CD8-positive, alpha-beta memory T cell (primary cell): Measurements from ENCODE around the gene RPL41. TPM values are rescaled to one million over a fixed set of nuclear protein-coding genes. Genes with fewer than 3 reads are reported as not detected.

Experiments
- CTCF ChIA-PET: fragments of 350-600 bp; sonication (Branson Sonifier 250); formaldehyde crosslinking; loops from one replicate; lab custom pipeline; 2021; ENCODE audit warnings: antibody characterized with exemption; lab: Charles Lee
- POLR2A ChIA-PET: fragments of 350-600 bp; sonication (Branson Sonifier 250); formaldehyde crosslinking; loops from one replicate; lab custom pipeline; 2021; ENCODE audit warnings: antibody characterized with exemption; lab: Charles Lee
- DNase-seq, 5 donors: peaks; one replicate each; pipeline versions ENCODE4 v3.0.0 to v3.0.0-alpha.2; 2020 to 2022; ENCODE audit warnings: mixed read lengths in 1 of 5
- H3K27ac ChIP-seq: one replicate; pipeline ENCODE4 v1.7.0; 2013; ENCODE audit warnings: low read depth, mild to moderate bottlenecking, low read length, moderate library complexity
- H3K27me3 ChIP-seq: 2 replicates; pipeline ENCODE4 v1.7.0; 2013; ENCODE audit warnings: low read length, mild to moderate bottlenecking; ENCODE audit not compliant: insufficient read depth, poor library complexity, severe bottlenecking
- H3K36me3 ChIP-seq: 2 replicates; pipeline ENCODE4 v1.7.0; 2013; ENCODE audit warnings: mild to moderate bottlenecking, low read length, moderate library complexity; ENCODE audit not compliant: insufficient read depth
- H3K4me1 ChIP-seq: 2 replicates; pipeline ENCODE4 v1.7.0; 2013; ENCODE audit warnings: mild to moderate bottlenecking, low read length, moderate library complexity; ENCODE audit not compliant: insufficient read depth
- H3K4me3 ChIP-seq: 2 replicates; pipeline ENCODE4 v1.7.0; 2013; ENCODE audit warnings: mild to moderate bottlenecking, low read length
- H3K9me3 ChIP-seq: 2 replicates; pipeline ENCODE4 v1.7.0; 2013; ENCODE audit warnings: mild to moderate bottlenecking, low read length
- H3K27ac Mint-ChIP-seq, 8 donors: one replicate each; pipeline ENCODE4 v1.8.0; 2020 to 2021; ENCODE audit warnings: mixed read lengths in 8 of 8, mild to moderate bottlenecking in 6 of 8, inconsistent platforms in 3 of 8, moderate library complexity in 3 of 8
- H3K27me3 Mint-ChIP-seq, 2 donors: one replicate each; pipeline ENCODE4 v1.8.0; 2020 to 2021; ENCODE audit warnings: mixed read lengths in 2 of 2, mild to moderate bottlenecking in 1 of 2, moderate library complexity in 1 of 2
- H3K36me3 Mint-ChIP-seq, 3 donors: one replicate each; pipeline ENCODE4 v1.8.0; 2020 to 2021; ENCODE audit warnings: mixed read lengths in 3 of 3, inconsistent platforms in 1 of 3, mild to moderate bottlenecking in 1 of 3
- H3K4me1 Mint-ChIP-seq, 3 donors: one replicate each; pipeline ENCODE4 v1.8.0; 2020 to 2021; ENCODE audit warnings: mixed read lengths in 3 of 3, inconsistent platforms in 1 of 3, mild to moderate bottlenecking in 1 of 3
- H3K4me3 Mint-ChIP-seq, 7 donors: one replicate each; pipeline ENCODE4 v1.8.0; 2020 to 2021; ENCODE audit warnings: mixed read lengths in 7 of 7, mild to moderate bottlenecking in 6 of 7, moderate library complexity in 4 of 7, inconsistent platforms in 2 of 7
- H3K9me3 Mint-ChIP-seq, 5 donors: one replicate each; pipeline ENCODE4 v1.8.0; 2020 to 2022; ENCODE audit warnings: mixed read lengths in 5 of 5, mild to moderate bottlenecking in 3 of 5, moderate library complexity in 2 of 5, inconsistent platforms in 1 of 5
- polyA plus RNA-seq: library from polyadenylated mRNA; unstranded; fragments of 300-500 nt; fragmentation: Illumina TruSeq; gene quantifications from one replicate; pipeline ENCODE4 v1.2.3, GENCODE V29; 2021
- total RNA-seq, 2 experiments: library from RNA; stranded (reverse); gene quantifications; one replicate each; pipeline ENCODE4 v1.2.3, GENCODE V29; 2021

RPL41 gene
- total and polyA plus RNA-seq, 3 experiments from 2014 or later = 5,711 to 7,268 (median 5,990) TPM

- no peaks in the 10 kb centered on the region for H3K27me3 ChIP-seq
- CTCF ChIA-PET = interaction anchor here (0.8 to 2.2 kb wide), 8 partner anchors 14 to 112 kb away, joined by 3 to 21 read pairs (median 5); partner anchors contain the start of genes ESYT1, SMARCC2 and ZC3H10
- POLR2A ChIA-PET = interaction anchor here (1.1 to 2.8 kb wide), 3 partner anchors 16 to 41 kb away, joined by 3 to 25 read pairs (median 3); partner anchors contain the start of genes ESYT1 and ZC3H10
- Mint-ChIP-seq H3K9me3 (no peaks in the 10 kb centered on the region), H3K4me1 (peaks cover 38 to 48% (median 42%) of the 10 kb centered on the region in 3 donors), H3K36me3 (peaks cover 0 to 59% (median 10%) of the 10 kb centered on the region in 3 donors), H3K27me3 (no peaks in the 10 kb centered on the region), H3K27ac (peak overlapping the region; percentile 87 to 100 (median 96)), H3K4me3 (peak overlapping the region; percentile 92 to 100 (median 95))
- H3K4me3 ChIP-seq = peak overlapping the region; percentile 80
- peak in 1 of 5 donors; percentile 25 for DNase-seq
- no peaks in the 10 kb centered on the region for H3K9me3 ChIP-seq
- H3K27ac ChIP-seq = peak overlapping the region; percentile 94
- H3K36me3 ChIP-seq = peaks cover 39% of the 10 kb centered on the region
- peaks cover 37% of the 10 kb centered on the region for H3K4me1 ChIP-seq
These were observed 42.6 kb downstream of the RPL41 start for GRCh38 chr12:56158926-56159461.

DNA sequence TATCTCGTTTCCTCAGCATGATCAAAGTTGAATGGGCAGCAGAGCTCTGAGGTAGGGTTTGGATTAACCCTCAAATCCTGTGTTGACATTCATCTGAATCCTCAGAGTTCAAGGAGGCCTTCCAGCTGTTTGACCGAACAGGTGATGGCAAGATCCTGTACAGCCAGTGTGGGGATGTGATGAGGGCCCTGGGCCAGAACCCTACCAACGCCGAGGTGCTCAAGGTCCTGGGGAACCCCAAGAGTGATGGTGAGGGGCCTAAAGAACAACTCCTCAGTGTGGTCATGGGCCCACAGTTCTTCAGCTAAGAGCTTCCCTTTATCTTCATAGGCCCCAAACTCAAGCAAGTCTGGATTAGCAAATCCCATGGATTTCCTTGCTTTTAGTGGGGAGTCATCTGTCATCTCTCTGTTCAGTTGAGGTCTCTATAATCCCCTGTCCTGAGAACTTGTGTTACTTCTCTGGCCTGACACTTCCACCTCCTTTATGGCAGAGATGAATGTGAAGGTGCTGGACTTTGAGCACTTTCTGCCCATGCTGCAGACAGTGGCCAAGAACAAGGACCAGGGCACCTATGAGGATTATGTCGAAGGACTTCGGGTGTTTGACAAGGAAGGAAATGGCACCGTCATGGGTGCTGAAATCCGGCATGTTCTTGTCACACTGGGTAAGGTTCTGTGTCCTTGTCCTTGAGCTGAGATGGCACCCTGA is 43.2 kb downstream of the RPL41 start:
- H3K4me3 Mint-ChIP-seq = peak overlapping the region; percentile 92 to 100 (median 95)
- peaks cover 0 to 65% (median 12%) of the 10 kb centered on the region in 3 donors for H3K36me3 Mint-ChIP-seq
- H3K36me3 ChIP-seq = peaks cover 39% of the 10 kb centered on the region
- H3K4me1 Mint-ChIP-seq = peaks cover 38 to 48% (median 42%) of the 10 kb centered on the region in 3 donors
- H3K9me3 ChIP-seq = no peaks in the 10 kb centered on the region
- H3K27me3 ChIP-seq = no peaks in the 10 kb centered on the region
- ChIA-PET CTCF (interaction anchor here (0.8 to 3.7 kb wide), 8 partner anchors 15 to 41 kb away, joined by 3 to 24 read pairs (median 5); partner anchors contain the start of genes ESYT1, SMARCC2 and ZC3H10), POLR2A (interaction anchor here (1.1 to 2.8 kb wide), 3 partner anchors 17 to 42 kb away, joined by 3 to 25 read pairs (median 3); partner anchors contain the start of genes ESYT1 and ZC3H10)
- peak overlapping the region; percentile 94 for H3K27ac ChIP-seq
- H3K27me3 Mint-ChIP-seq = no peaks in the 10 kb centered on the region
- H3K4me3 ChIP-seq = peak overlapping the region; percentile 80
- peak overlapping the region; percentile 87 to 100 (median 96) for H3K27ac Mint-ChIP-seq
- DNase-seq = no peak
- H3K9me3 Mint-ChIP-seq = no peaks in the 10 kb centered on the region
- H3K4me1 ChIP-seq = peaks cover 37% of the 10 kb centered on the region

GRCh38 chr12:56160193-56160763 is 43.8 kb downstream of the RPL41 start:
- Mint-ChIP-seq H3K36me3 (peaks cover 0 to 72% (median 12%) of the 10 kb centered on the region in 3 donors), H3K9me3 (no peaks in the 10 kb centered on the region), H3K27ac (peak overlapping the region; percentile 87 to 100 (median 96)), H3K4me3 (peak overlapping the region; percentile 92 to 100 (median 95)), H3K4me1 (peaks cover 38 to 43% (median 42%) of the 10 kb centered on the region in 3 donors), H3K27me3 (no peaks in the 10 kb centered on the region)
- no peaks in the 10 kb centered on the region for H3K27me3 ChIP-seq
- peak overlapping the region; percentile 80 for H3K4me3 ChIP-seq
- peaks cover 45% of the 10 kb centered on the region for H3K36me3 ChIP-seq
- H3K9me3 ChIP-seq = no peaks in the 10 kb centered on the region
- peak; percentile 56 to 71 (median 63) for DNase-seq
- peak overlapping the region; percentile 94 for H3K27ac ChIP-seq
- ChIA-PET CTCF (interaction anchor here (1.0 to 3.7 kb wide), 5 partner anchors 29 to 42 kb away, joined by 3 to 24 read pairs (median 21); partner anchors contain the start of genes ESYT1, SMARCC2 and ZC3H10), POLR2A (interaction anchor here (1.2 to 2.8 kb wide), 4 partner anchors 18 to 33 kb away, joined by 3 to 25 read pairs (median 8); partner anchors contain the start of genes ESYT1 and SMARCC2)
- H3K4me1 ChIP-seq = peaks cover 37% of the 10 kb centered on the region

GRCh38 chr12:56160894-56161689 is 44.7 kb downstream of the RPL41 start:
- ChIA-PET CTCF (interaction anchor here (0.7 to 3.7 kb wide), 8 partner anchors 10 to 114 kb away, joined by 3 to 24 read pairs (median 4); partner anchors contain the start of genes ESYT1, SMARCC2 and ZC3H10), POLR2A (interaction anchor here (0.6 to 1.9 kb wide), 7 partner anchors 10 to 161 kb away, joined by 3 to 11 read pairs (median 3); partner anchors contain the start of genes ESYT1, SMARCC2 and ZC3H10)
- Histone ChIP-seq H3K9me3 (no peaks in the 10 kb centered on the region), H3K36me3 (peaks cover 51% of the 10 kb centered on the region), H3K27me3 (no peaks in the 10 kb centered on the region), H3K4me1 (peaks cover 37% of the 10 kb centered on the region), H3K27ac (peak overlapping the region; percentile 94), H3K4me3 (peak overlapping the region; percentile 80)
- Mint-ChIP-seq H3K9me3 (no peaks in the 10 kb centered on the region), H3K4me3 (peak overlapping the region; percentile 51 to 100 (median 94)), H3K4me1 (peaks cover 38 to 42% (median 42%) of the 10 kb centered on the region in 3 donors), H3K27ac (peak overlapping the region; percentile 87 to 100 (median 96)), H3K27me3 (no peaks in the 10 kb centered on the region), H3K36me3 (peaks cover 0 to 79% (median 12%) of the 10 kb centered on the region in 3 donors)
- no peak for DNase-seq

- POLR2A ChIA-PET = interaction anchor here (0.7 to 1.9 kb wide), 7 partner anchors 11 to 155 kb away, joined by 3 to 11 read pairs (median 3); partner anchors contain the start of genes ESYT1, SMARCC2 and ZC3H10
- peaks cover 38 to 42% (median 42%) of the 10 kb centered on the region in 3 donors for H3K4me1 Mint-ChIP-seq
- H3K9me3 ChIP-seq = no peaks in the 10 kb centered on the region
- peaks cover 51% of the 10 kb centered on the region for H3K36me3 ChIP-seq
- peak overlapping the region; percentile 29 to 92 (median 59) for H3K4me3 Mint-ChIP-seq
- H3K27ac ChIP-seq = peak overlapping the region; percentile 6
- CTCF ChIA-PET = interaction anchor here (1.2 to 3.7 kb wide), 6 partner anchors 10 to 115 kb away, joined by 3 to 24 read pairs (median 4); partner anchors contain the start of genes ESYT1, SMARCC2 and ZC3H10
- H3K4me3 ChIP-seq = no peak overlapping the region
- H3K27me3 Mint-ChIP-seq = no peaks in the 10 kb centered on the region
- H3K27ac Mint-ChIP-seq = peak overlapping the region; percentile 41 to 100 (median 96)
- peaks cover 37% of the 10 kb centered on the region for H3K4me1 ChIP-seq
- no peaks in the 10 kb centered on the region for H3K27me3 ChIP-seq
- DNase-seq = no peak
- no peaks in the 10 kb centered on the region for H3K9me3 Mint-ChIP-seq
- peaks cover 0 to 82% (median 12%) of the 10 kb centered on the region in 3 donors for H3K36me3 Mint-ChIP-seq
These were observed 45.4 kb downstream of the RPL41 start for GRCh38 chr12:56161690-56162351.

GRCh38 chr12:56162468-56163290 is 46.2 kb downstream of the RPL41 start:
- peaks cover 31% of the 10 kb centered on the region for H3K4me1 ChIP-seq
- H3K36me3 ChIP-seq = peaks cover 54% of the 10 kb centered on the region
- H3K4me3 ChIP-seq = no peak overlapping the region
- Mint-ChIP-seq H3K9me3 (no peaks in the 10 kb centered on the region), H3K27me3 (no peaks in the 10 kb centered on the region), H3K36me3 (peaks cover 3 to 89% (median 15%) of the 10 kb centered on the region in 3 donors), H3K4me3 (peak overlapping the region in 1 of 7 donors; percentile 35), H3K27ac (peak overlapping the region in 7 of 8 donors; percentile 3 to 100 (median 53)), H3K4me1 (peaks cover 30 to 36% (median 35%) of the 10 kb centered on the region in 3 donors)
- ChIA-PET POLR2A (interaction anchor here (0.6 to 1.5 kb wide), 3 partner anchors 18 to 156 kb away, joined by 3 to 5 read pairs (median 3); partner anchors contain the start of gene ESYT1), CTCF (interaction anchor here (1.1 to 3.7 kb wide), 8 partner anchors 11 to 115 kb away, joined by 3 to 24 read pairs (median 4); partner anchors contain the start of genes ESYT1, SMARCC2 and ZC3H10)
- no peaks in the 10 kb centered on the region for H3K27me3 ChIP-seq
- H3K9me3 ChIP-seq = no peaks in the 10 kb centered on the region
- no peak for DNase-seq
- no peak overlapping the region for H3K27ac ChIP-seq
